H9 (cell line): ENCODE measurements around the gene CAMTA2. TPM values are rescaled to one million over a fixed set of nuclear protein-coding genes. Genes with fewer than 3 reads are reported as not detected.

ENCODE experiments used
- DNase-seq: peaks from one replicate; pipeline ENCODE4 v3.0.0-alpha.2; 2017
- H2AFZ ChIP-seq: one replicate; pipeline ENCODE4 v1.6.1; 2013; ENCODE audit warnings: mild to moderate bottlenecking, low read length, control low read depth, moderate library complexity
- H2AK5ac ChIP-seq: 2 replicates; pipeline ENCODE4 v1.6.1; 2013; ENCODE audit warnings: low read length, control low read depth, mixed read lengths; ENCODE audit not compliant: insufficient read length
- H2BK120ac ChIP-seq: one replicate; pipeline ENCODE4 v1.6.1; 2013; ENCODE audit warnings: low read depth, mild to moderate bottlenecking, low read length, control low read depth, inconsistent platforms; ENCODE audit not compliant: poor library complexity, severe bottlenecking
- H2BK12ac ChIP-seq: 2 replicates; pipeline ENCODE4 v1.6.1; 2013; ENCODE audit warnings: low read length, control low read depth, mixed read lengths, low read depth; ENCODE audit not compliant: insufficient read length
- H2BK15ac ChIP-seq: 2 replicates; pipeline ENCODE4 v1.6.1; 2013; ENCODE audit warnings: low read depth, low read length, control low read depth
- H2BK20ac ChIP-seq: one replicate; pipeline ENCODE4 v1.6.1; 2013; ENCODE audit warnings: low read depth, mild to moderate bottlenecking, low read length, control low read depth, inconsistent platforms; ENCODE audit not compliant: poor library complexity, severe bottlenecking
- H2BK5ac ChIP-seq: 2 replicates; pipeline ENCODE4 v1.6.1; 2013; ENCODE audit warnings: low read length, control low read depth, mixed read lengths; ENCODE audit not compliant: insufficient read length
- H3K14ac ChIP-seq: 2 replicates; pipeline ENCODE4 v1.6.1; 2013; ENCODE audit warnings: low read length, control low read depth; ENCODE audit not compliant: insufficient read depth
- H3K18ac ChIP-seq: 2 replicates; pipeline ENCODE4 v1.6.1; 2013; ENCODE audit warnings: low read depth, mild to moderate bottlenecking, mixed read lengths, low read length, control low read depth; ENCODE audit not compliant: insufficient read length
- H3K23ac ChIP-seq: 2 replicates; pipeline ENCODE4 v1.6.1; 2013; ENCODE audit warnings: low read length, control low read depth, mixed read lengths, low read depth; ENCODE audit not compliant: insufficient read length
- H3K23me2 ChIP-seq: 2 replicates; pipeline ENCODE4 v1.6.1; 2013; ENCODE audit warnings: low read depth, mild to moderate bottlenecking, mixed read lengths, low read length, control low read depth; ENCODE audit not compliant: insufficient read length, poor library complexity, severe bottlenecking
- H3K27ac ChIP-seq: 2 replicates; pipeline ENCODE4 v1.5.1; 2013; ENCODE audit warnings: low read length, control low read depth, mixed read lengths, low read depth; ENCODE audit not compliant: insufficient read length
- H3K27me3 ChIP-seq: 2 replicates; pipeline ENCODE4 v1.6.1; 2013; ENCODE audit warnings: low read length, control low read depth, inconsistent platforms; ENCODE audit not compliant: insufficient read depth
- H3K4ac ChIP-seq: 2 replicates; pipeline ENCODE4 v1.6.1; 2013; ENCODE audit warnings: low read depth, mild to moderate bottlenecking, control low read depth, inconsistent platforms, low read length, moderate library complexity
- H3K4me1 ChIP-seq: 2 replicates; pipeline ENCODE4 v1.6.1; 2013; ENCODE audit warnings: low read length, control low read depth, inconsistent platforms; ENCODE audit not compliant: insufficient read depth
- H3K4me2 ChIP-seq: 2 replicates; pipeline ENCODE4 v1.6.1; 2013; ENCODE audit warnings: low read length, control low read depth, mixed read lengths; ENCODE audit not compliant: insufficient read length, insufficient read depth
- H3K56ac ChIP-seq: 2 replicates; pipeline ENCODE4 v1.6.1; 2013; ENCODE audit warnings: low read depth, mild to moderate bottlenecking, mixed read lengths, low read length, control low read depth; ENCODE audit not compliant: insufficient read length
- H3K79me1 ChIP-seq: 2 replicates; pipeline ENCODE4 v1.6.1; 2013; ENCODE audit warnings: low read depth, mild to moderate bottlenecking, moderate library complexity, low read length, control low read depth, inconsistent platforms; ENCODE audit not compliant: insufficient read depth, poor library complexity, severe bottlenecking
- H3K79me2 ChIP-seq: 2 replicates; pipeline ENCODE4 v1.6.1; 2013; ENCODE audit warnings: low read length, control low read depth, inconsistent platforms; ENCODE audit not compliant: insufficient read depth
- H3K9ac ChIP-seq: 2 replicates; pipeline ENCODE4 v1.6.1; 2013; ENCODE audit warnings: low read length, control low read depth, mixed read lengths; ENCODE audit not compliant: insufficient read length; ENCODE audit errors: extremely low read depth
- H3K9me3 ChIP-seq: one replicate; pipeline ENCODE4 v1.6.1; 2013; ENCODE audit warnings: low read depth, low read length, inconsistent platforms; ENCODE audit not compliant: control insufficient read depth
- H3T11ph ChIP-seq: one replicate; pipeline ENCODE4 v1.6.1; 2013; ENCODE audit warnings: mild to moderate bottlenecking, low read length, control low read depth, inconsistent platforms
- H4K20me1 ChIP-seq: one replicate; pipeline ENCODE4 v1.6.1; 2013; ENCODE audit not compliant: control insufficient read depth, insufficient read length, insufficient read depth
- H4K5ac ChIP-seq: 2 replicates; pipeline ENCODE4 v1.6.1; 2013; ENCODE audit warnings: low read depth, mild to moderate bottlenecking, mixed read lengths, low read length, control low read depth; ENCODE audit not compliant: insufficient read length
- H4K8ac ChIP-seq: replicated peaks from 2 replicates; pipeline ENCODE4 v1.6.1; 2013; ENCODE audit warnings: low read length, control low read depth, mixed read lengths, low read depth; ENCODE audit not compliant: insufficient read length
- H4K91ac ChIP-seq: 2 replicates; pipeline ENCODE4 v1.6.1; 2013; ENCODE audit warnings: low read depth, mild to moderate bottlenecking, moderate library complexity, mixed read lengths, low read length, control low read depth; ENCODE audit not compliant: insufficient read length
- H3K27ac Mint-ChIP-seq, 3 experiments: 2 replicates in 2 of 3; 3 replicates in 1 of 3; pipeline ENCODE4 v1.8.0; 2020 to 2021; ENCODE audit warnings: mixed read lengths in 3 of 3, mild to moderate bottlenecking in 1 of 3, moderate library complexity in 1 of 3
- H3K27me3 Mint-ChIP-seq: 2 replicates; pipeline ENCODE4 v1.8.0; 2021; ENCODE audit warnings: low read depth, mild to moderate bottlenecking, moderate library complexity, mixed read lengths
- H3K36me3 Mint-ChIP-seq, 3 experiments: 2 replicates in 2 of 3; 3 replicates in 1 of 3; pipeline ENCODE4 v1.8.0; 2020 to 2021; ENCODE audit warnings: low read depth in 3 of 3, mixed read lengths in 3 of 3; ENCODE audit not compliant: insufficient read depth in 1 of 3
- H3K4me1 Mint-ChIP-seq, 2 experiments: 2 replicates each; pipeline ENCODE4 v1.8.0; 2020; ENCODE audit warnings: mixed read lengths in 2 of 2
- H3K4me3 Mint-ChIP-seq, 2 experiments: 2 replicates in 1 of 2; 3 replicates in 1 of 2; pipeline ENCODE4 v1.8.0; 2020 to 2021; ENCODE audit warnings: mild to moderate bottlenecking in 2 of 2, mixed read lengths in 2 of 2, moderate library complexity in 1 of 2
- H3K9me3 Mint-ChIP-seq, 2 experiments: 2 replicates in 1 of 2; 3 replicates in 1 of 2; pipeline ENCODE4 v1.8.0; 2020; ENCODE audit warnings: mild to moderate bottlenecking in 2 of 2, mixed read lengths in 2 of 2, moderate library complexity in 1 of 2
- WGBS: extraction: QIAGEN DNeasy Blood & Tissue Kit; methylation state at CpG from one replicate; pipeline ENCODE4 v1.1.7; 2013; ENCODE audit warnings: missing lambda C conversion rate, low lambda C conversion rate, mixed read lengths; ENCODE audit not compliant: insufficient read length; ENCODE audit errors: extremely low coverage; 5-methylcytosine and 5-hydroxymethylcytosine counted together
- total RNA-seq: library from RNA; stranded (reverse); gene quantifications from 2 replicates; pipeline ENCODE4 v1.2.1, GENCODE V29; 2021
- TF ChIP-seq, protein P1 (sequence below): fragments of 200-600 bp; sonication (generic); conservative IDR thresholded peaks from 3 replicates; pipeline ENCODE4 v1.8.0; 2021; ENCODE audit warnings: antibody characterized with exemption, mild to moderate bottlenecking

The CAMTA2 gene
- total RNA-seq, 1 experiment from 2014 or later, result 15.6 TPM

DNA sequence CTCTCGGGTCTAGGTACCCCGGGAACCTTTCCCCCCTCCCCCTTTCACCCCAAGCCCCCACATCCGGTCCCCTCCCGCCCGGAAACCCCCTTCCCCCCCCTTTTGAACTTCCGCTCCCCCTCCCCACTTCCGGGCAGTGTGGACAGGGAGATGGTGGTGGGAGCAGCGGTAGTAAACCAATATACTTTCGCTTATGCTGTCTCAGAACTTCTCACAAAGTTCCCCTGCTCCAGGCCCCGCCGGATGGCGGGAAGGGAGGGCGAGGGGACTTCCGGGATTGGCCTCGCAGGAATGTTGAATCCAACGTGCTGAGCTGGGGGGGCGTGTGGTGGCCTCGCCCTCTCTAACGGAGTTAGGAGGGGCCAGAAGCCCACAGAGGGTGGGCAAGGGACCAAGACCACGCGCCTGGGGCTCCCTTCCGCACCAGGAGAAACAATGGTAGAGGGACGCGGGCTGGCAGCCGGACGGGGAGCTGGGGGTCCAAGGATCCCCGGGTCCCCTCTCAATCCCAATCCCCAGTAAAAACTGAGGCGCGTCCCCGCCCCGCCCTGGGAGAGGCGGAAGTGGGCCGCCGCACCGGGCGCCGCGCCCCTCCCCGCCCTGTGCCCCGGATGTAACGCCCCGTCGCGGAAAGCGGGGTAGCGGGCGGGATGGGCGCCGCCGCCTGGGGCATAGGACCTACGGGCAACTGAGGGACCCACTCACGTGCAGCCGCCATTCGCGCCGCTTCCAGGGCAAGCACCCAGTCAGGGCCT, 39.9 kb downstream of the CAMTA2 start:
- peaks cover 23% of the 10 kb centered on the region for H3K23me2 ChIP-seq
- H2BK12ac ChIP-seq, result no peak overlapping the region
- H4K20me1 ChIP-seq, result no peaks in the 10 kb centered on the region
- Mint-ChIP-seq H3K4me3 (peak overlapping the region; percentile 95 to 100), H3K36me3 (peaks cover 27 to 49% (median 40%) of the 10 kb centered on the region in 3 experiments), H3K27me3 (peaks cover 5% of the 10 kb centered on the region), H3K9me3 (peaks cover 0 to 2% of the 10 kb centered on the region in 2 experiments; a peak in 2 of 5 replicates), H3K4me1 (peaks cover 37 to 38% of the 10 kb centered on the region in 2 experiments), H3K27ac (peak overlapping the region; percentile 94 to 96 (median 96); a peak in 6 of 7 replicates)
- peaks cover 13% of the 10 kb centered on the region; the same call in 1 of the 2 replicates for H3K79me2 ChIP-seq
- peak overlapping the region; percentile 85 for H3K18ac ChIP-seq
- H3K27me3 ChIP-seq, result no peaks in the 10 kb centered on the region
- H2BK15ac ChIP-seq, result no peak overlapping the region
- H2AK5ac ChIP-seq, result no peak overlapping the region
- H3K9me3 ChIP-seq, result no peaks in the 10 kb centered on the region
- H3T11ph ChIP-seq, result no peak overlapping the region
- peaks cover 4% of the 10 kb centered on the region for H3K79me1 ChIP-seq
- H3K14ac ChIP-seq, result peak overlapping the region; percentile 96
- H3K9ac ChIP-seq, result peak overlapping the region; percentile 94
- no peak overlapping the region for H3K4ac ChIP-seq
- H4K5ac ChIP-seq, result no peak overlapping the region
- H4K8ac ChIP-seq, result no peak overlapping the region
- H3K4me1 ChIP-seq, result peaks cover 4% of the 10 kb centered on the region; the same call in 1 of the 2 replicates
- H2BK20ac ChIP-seq, result no peak overlapping the region
- no CpG with 5 or more reads among the region's 56 CpGs for WGBS
- TF ChIP-seq, protein P1, sequence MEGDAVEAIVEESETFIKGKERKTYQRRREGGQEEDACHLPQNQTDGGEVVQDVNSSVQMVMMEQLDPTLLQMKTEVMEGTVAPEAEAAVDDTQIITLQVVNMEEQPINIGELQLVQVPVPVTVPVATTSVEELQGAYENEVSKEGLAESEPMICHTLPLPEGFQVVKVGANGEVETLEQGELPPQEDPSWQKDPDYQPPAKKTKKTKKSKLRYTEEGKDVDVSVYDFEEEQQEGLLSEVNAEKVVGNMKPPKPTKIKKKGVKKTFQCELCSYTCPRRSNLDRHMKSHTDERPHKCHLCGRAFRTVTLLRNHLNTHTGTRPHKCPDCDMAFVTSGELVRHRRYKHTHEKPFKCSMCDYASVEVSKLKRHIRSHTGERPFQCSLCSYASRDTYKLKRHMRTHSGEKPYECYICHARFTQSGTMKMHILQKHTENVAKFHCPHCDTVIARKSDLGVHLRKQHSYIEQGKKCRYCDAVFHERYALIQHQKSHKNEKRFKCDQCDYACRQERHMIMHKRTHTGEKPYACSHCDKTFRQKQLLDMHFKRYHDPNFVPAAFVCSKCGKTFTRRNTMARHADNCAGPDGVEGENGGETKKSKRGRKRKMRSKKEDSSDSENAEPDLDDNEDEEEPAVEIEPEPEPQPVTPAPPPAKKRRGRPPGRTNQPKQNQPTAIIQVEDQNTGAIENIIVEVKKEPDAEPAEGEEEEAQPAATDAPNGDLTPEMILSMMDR, result no peak
- peak; percentile 72 for DNase-seq
- no peak overlapping the region for H3K23ac ChIP-seq
- H2BK5ac ChIP-seq, result no peak overlapping the region
- no peak overlapping the region for H4K91ac ChIP-seq
- H3K56ac ChIP-seq, result no peak overlapping the region
- H2BK120ac ChIP-seq, result no peak overlapping the region
- peak overlapping the region; percentile 72 for H3K4me2 ChIP-seq
- H3K27ac ChIP-seq, result peak overlapping the region; percentile 32
- no peak overlapping the region for H2AFZ ChIP-seq
